Activated CD8-positive, alpha-beta memory T cell treated with anti-CD3 and anti-CD28 coated beads for 1 hour (primary cell): Measurements from ENCODE around the gene CARD11.
"Not testable (repeated sequence)": the region's sequence is repeated elsewhere in the genome, so short reads cannot be mapped to it uniquely, and the experiment has no call there.

Experiments
- DNase-seq, 2 donors: peaks; one replicate each; pipeline ENCODE4 v3.0.0-alpha.2; 2020; ENCODE audit warnings: low read depth in 1 of 2; ENCODE audit errors: extremely low read depth in 1 of 2

CARD11 gene

DNA sequence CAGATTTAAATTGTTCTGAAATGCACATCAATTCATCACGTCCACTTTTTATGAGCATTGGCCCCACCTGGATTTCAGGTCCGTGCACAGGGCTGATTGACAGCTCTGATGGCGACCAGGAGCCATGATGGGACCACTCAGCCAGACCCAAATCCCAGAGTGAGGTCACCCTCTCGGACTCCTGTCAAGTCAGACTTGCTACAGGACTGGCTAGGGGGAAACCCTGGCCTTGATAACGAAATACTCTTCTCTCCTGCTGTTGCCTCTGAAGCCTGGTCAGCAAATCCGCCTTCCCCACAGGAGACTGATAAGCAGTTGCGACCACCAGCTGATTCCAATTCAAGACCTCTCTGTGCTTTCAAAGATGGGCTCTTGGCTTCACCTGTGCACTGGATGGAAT, 76.4 kb downstream of the CARD11 start:
- no peak for DNase-seq

GRCh38 chr7:2966466-2967078, 77.1 kb downstream of the CARD11 start:
- no peak for DNase-seq

DNA sequence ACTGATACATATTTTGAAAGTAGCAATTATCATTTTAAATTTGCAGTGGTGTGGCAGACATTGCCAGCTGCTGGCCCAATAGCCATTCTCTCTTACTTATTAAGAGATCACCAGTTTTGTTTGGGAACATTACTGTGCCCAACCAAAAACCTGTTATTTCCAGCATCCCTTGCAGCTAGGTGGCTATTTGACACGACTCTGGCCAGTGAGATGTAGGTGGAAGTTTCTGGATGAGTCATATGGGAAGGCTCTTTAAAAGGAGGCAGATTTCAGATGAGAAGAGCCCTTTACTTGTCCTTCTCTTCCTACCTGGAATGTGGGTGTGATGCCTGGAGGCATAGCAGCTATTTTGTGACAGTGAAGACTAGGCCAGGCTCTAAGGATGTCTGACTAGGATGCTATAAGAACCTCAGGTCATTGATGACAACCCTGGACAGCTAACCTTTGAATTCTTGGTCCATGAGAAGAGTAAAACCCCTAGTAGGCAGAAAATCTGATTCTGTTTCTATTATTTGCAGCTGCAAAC, 77.9 kb downstream of the CARD11 start:
- no peak for DNase-seq

DNA sequence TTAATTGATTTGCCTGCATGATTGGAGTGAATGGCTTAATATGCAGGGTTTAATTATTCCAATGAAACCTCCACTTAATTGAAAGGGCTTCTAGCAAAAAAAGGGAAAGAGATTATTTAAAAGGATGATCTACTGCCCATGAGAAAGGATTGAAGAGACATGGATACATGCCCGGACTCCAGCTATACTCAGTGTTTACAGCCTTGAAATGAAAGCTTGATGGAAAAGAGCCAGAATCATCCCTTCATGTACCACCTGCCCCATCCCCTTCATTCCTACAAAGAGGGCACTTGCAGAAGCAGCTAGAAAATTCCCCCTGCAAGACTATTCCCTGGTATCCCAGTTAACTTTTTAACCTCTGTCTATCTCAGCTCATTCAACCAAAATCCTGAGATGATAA, 78.4 kb downstream of the CARD11 start:
- DNase-seq, result no peak

DNA sequence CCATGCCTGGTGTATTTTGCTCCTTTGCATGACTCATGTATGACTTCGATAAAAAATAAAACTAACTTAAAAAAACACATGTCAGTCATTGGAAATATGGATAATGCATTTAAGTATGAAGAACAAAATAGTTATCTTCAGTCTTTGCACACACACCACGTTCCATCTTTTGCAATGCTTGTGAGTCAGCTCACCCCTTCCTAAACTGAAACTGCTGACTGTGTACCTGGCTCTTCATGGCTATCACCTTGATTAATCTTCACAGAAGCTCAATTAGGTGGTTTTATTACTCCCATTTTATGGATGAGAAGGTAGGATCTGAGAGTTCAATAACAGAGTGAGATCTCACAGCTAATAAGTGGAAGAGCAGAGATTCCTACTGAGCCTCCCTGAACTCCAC, 79.5 kb downstream of the CARD11 start:
- DNase-seq, result no peak

DNA sequence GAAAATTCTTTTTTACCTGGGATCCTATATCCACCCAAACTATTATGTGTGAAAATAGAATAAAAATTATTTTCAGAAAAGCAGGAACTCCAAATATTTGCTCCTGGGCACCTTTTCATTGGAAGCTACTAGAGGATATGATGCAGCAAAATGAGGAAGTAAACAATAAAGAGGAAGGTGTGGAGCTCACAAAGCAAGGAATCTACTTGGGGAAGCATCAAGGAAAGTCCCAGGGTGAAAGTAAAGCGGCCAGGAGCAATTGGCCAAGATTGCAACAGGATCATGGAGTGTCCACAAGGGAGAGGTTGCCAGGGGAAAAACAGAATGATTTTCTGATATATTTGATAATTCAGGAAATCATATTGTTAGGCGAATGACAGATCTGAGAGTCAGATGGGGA, 80.8 kb downstream of the CARD11 start:
- DNase-seq, result no peak

GRCh38 chr7:2959828-2960599, 83.7 kb downstream of the CARD11 start:
- no peak for DNase-seq

DNA sequence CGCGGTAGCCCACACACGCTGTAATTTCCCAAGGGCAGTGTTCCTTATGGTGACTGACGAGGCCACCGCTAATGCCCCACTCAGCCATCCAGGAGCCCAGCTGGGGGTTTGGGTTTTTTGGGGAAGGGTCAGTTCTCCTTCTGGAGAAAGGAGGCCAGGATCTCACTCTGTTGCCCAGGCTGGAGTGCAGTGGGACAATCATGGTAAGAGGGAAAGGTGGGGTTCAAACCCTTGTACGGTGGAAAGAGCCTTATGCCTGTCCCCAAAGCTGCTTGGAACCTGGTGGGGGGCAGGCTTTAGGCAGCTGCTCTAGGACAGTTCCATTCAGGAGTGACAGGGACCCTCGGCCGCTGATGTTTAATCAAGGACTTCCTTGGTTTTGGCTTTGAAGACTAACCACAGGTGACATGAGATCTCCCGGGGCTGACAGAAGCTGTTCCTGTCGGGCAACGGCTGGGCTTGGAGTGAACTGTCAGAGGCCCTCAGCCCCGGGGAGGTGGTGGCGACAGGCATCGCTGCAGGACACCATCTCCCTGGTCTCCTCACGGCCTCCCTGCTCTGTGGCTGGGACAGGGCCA, 84.5 kb downstream of the CARD11 start:
- DNase-seq, result no peak

DNA sequence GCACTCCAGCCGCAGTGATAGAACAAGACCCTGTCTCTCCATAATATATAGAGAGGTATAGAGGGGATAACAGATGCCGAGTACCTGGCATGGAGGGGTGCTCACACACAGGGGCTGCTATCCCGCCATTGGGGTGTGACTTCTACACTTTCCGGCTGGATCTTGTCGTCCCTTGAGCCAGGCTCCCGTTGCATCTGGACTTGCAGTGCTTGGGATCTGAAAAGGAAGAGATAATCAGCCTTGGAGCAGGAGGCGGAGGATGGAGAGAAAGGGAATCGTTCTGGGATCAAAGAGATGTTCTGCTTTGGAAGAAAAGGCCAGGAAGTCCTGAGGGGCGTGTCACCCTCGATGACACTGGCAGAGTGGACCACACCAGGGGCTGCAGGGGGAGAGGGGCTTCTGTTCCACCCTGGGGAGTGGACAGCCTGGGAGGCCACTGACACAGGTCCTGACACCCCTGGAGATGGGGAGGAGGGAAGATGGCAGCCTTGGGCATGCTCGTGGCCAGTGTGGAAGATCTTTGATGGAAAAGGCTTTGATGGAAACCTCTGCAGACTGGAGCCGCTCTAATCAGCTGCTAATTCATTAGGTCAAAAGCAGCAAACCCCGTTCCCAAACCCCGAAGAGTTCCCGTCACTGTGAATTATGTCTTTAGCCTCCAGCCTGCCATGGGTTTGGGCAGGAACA, 85.1 kb downstream of the CARD11 start:
- DNase-seq, result no peak

DNA sequence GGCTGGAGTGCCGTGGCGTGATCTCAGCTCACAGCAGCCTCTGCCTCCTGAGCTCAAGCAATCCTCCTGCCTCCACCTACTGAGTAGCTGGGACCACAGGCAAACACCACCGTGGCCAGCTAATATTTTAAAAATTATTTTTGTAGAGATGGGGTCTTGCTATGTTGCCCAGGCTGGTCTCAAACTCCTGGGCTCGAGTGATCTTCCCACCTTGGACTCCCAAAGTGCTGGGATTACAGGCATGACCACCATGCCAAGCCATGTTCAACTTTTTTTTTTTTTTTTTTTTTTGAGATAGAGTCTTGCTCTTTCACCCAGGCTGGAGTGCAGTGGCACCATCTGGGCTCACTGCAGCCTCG, 86.3 kb downstream of the CARD11 start:
- DNase-seq, result not testable (repeated sequence)

DNA sequence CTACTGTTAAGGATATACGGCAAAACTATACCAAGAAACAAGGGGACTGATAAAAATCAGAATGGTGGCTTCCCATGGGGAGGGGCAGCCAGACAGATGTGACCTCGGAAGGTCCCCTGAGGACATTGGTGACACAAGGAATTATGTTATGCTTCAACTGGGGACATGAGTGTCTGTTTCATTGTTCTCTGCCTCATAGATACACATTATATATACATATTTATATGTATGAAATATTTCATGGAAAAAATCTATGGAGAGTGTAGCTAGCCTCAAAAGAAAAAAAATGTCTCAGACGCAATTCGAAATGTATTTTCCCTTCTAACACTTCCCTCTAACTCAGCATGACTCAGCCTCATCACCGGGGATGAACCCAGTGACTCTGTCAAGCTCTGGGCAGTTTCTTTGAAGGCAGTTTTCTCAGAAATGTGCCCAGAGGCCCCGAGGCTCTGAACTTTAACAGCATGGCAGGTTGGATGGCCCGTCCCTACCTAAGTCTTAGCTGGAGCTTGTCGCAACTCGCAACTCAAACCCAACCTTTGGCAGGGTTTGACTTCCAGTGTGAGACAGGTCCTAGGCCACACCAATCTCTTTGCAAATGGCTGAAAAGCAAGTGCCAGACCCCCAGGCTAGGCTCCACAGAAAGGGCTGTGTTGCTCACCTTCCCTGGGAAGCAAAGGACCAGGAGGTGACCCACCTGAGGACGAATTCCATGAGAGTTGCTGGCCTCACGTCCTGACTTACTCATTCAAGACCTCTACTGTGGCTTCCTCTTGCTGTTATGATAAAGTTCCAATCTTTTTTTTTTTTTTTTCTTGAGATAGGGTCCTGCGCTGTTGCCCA, 86.9 kb downstream of the CARD11 start:
- peak in 1 of 2 donors; percentile 11 for DNase-seq

GRCh38 chr7:2956076-2956475, 87.6 kb downstream of the CARD11 start:
- DNase-seq, result no peak

DNA sequence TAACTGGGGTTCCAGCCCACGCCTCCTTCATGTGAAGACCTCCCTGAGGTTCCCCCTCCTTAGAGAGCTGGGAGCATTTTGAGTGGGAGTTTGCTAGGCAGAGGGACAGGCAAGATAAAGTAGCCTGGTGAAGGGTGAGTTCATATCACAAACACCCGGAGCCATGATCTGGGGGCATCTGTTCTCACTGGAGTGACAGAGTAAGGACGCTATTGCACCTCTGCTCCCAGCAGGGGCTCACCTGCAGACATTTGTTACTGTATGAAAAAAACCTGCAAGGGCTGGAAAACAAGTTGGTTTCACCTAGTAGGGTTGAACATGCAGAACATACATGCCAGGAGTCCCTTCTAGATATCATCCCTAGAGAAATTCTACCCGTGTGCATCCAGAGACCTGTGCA, 88.4 kb downstream of the CARD11 start:
- no peak for DNase-seq

GRCh38 chr7:2954433-2954853, 89.2 kb downstream of the CARD11 start:
- no peak for DNase-seq

DNA sequence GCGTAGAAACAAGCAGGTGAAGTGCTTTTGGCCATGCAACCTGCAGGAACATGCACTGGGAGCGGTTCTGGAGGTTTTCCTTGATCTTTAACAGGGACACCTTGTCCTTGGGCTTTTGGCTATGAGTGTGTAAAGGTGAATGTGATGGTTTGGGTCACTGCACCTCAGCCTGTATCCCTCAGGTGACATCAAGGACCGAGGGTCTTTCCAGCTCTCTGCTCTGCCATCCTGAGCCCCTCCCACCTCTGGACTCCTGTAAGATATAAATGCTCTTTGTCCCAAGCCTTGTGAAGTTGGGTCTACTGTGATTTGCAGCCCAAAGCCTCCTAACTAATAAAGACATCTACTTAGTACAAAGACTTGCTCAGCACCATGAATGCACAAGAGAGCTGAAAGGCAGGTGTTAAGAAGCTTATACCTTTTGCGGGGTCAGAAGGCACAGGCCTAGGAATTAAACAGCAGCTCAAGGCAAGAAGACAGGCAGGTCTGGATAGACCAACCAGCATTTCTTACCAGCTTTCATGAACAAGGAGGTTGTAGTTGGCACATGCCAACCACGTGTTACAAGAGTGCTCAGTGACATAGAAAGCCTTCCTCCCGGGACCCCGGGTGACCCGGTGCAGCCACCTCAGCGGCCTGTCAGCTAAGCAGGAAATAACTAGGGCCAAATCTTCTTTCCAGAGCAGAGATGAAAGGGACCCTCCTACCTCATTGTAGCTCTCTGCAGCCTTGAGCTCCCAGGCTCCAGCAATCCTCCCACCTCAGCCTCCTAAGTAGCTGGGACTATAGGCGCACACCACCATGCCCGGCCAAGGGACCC, 89.9 kb downstream of the CARD11 start:
- no peak for DNase-seq

DNA sequence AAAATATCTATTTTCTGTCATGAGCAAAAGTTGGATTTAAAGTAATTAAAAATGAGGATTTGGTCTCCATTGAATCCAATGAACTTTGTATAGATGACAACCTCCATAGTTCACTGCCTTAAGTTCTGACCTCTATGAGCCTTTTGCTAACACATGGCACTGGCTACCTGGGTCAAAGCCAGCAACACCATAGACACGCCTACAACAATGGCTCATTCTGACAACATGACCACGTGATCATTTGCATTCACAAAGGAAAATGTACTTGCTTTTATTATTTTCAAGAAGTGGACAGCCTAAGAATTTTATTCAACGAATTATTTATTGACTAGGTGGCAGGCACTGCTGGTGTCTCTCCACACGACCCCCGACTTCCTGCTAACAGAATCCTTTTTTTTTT, 90.6 kb downstream of the CARD11 start:
- DNase-seq, result no peak

GRCh38 chr7:2952316-2952715, 91.4 kb downstream of the CARD11 start:
- no peak for DNase-seq

GRCh38 chr7:2950578-2950977, 93.1 kb downstream of the CARD11 start:
- no peak for DNase-seq

GRCh38 chr7:2948749-2949148, 94.9 kb downstream of the CARD11 start:
- DNase-seq, result no peak
